ENCODE data around the gene GPX2.

GPX2 gene

GRCh38 chr14:64942531-64943111, at the start of gene GPX2:
TSS of gene GPX2 (minus strand) at chr14:64942745. CDS start at chr14:64942726, 19 bp downstream.
- DNase-seq (ENCODE audit: low read depth), result no peak

GRCh38 chr14:64990939-64991338, 48.4 kb upstream of the GPX2 start:
- DNase-seq (ENCODE audit: low read depth), result no peak

- DNase-seq (ENCODE audit: low read depth), result no peak
Measured at GRCh38 chr14:64990296-64990695, 47.8 kb upstream of the GPX2 start.

GRCh38 chr14:64987438-64987767, 44.9 kb upstream of the GPX2 start:
- no peak for DNase-seq (ENCODE audit: low read depth)

- peak; percentile 89 for DNase-seq (ENCODE audit: low read depth)
Measured at GRCh38 chr14:64986648-64987437, 44.3 kb upstream of the GPX2 start, which contains the start of gene FNTB. TSS of gene FNTB (plus strand) at chr14:64986895. CDS start at chr14:64986954, 59 bp downstream.

- peak; percentile 15 for DNase-seq (ENCODE audit: low read depth)
Measured at GRCh38 chr14:64983439-64984310, 41.1 kb upstream of the GPX2 start.

- no peak for DNase-seq (ENCODE audit: low read depth)
Measured at GRCh38 chr14:64979336-64980074, 37.0 kb upstream of the GPX2 start.

GRCh38 chr14:64974563-64974962, 32.0 kb upstream of the GPX2 start:
- no peak for DNase-seq (ENCODE audit: low read depth)

- no peak for DNase-seq (ENCODE audit: low read depth)
Measured at GRCh38 chr14:64973826-64974225, 31.3 kb upstream of the GPX2 start.

- DNase-seq (ENCODE audit: low read depth), result no peak
Measured at GRCh38 chr14:64973026-64973442, 30.5 kb upstream of the GPX2 start.

GRCh38 chr14:64971943-64972791, 29.6 kb upstream of the GPX2 start, which contains the start of gene RAB15:
TSS of gene RAB15 (minus strand) at chr14:64972336. CDS start at chr14:64972076, 260 bp downstream.
- peak; percentile 22 for DNase-seq (ENCODE audit: low read depth)

GRCh38 chr14:64971491-64971942, 29.0 kb upstream of the GPX2 start:
- DNase-seq (ENCODE audit: low read depth), result no peak

- no peak for DNase-seq (ENCODE audit: low read depth)
Measured at GRCh38 chr14:64970776-64971477, 28.4 kb upstream of the GPX2 start.

GRCh38 chr14:64970041-64970440, 27.5 kb upstream of the GPX2 start:
- no peak for DNase-seq (ENCODE audit: low read depth)

- DNase-seq (ENCODE audit: low read depth), result no peak
Measured at GRCh38 chr14:64968651-64969050, 26.1 kb upstream of the GPX2 start.

GRCh38 chr14:64968167-64968566, 25.6 kb upstream of the GPX2 start:
- DNase-seq (ENCODE audit: low read depth), result no peak

- no peak for DNase-seq (ENCODE audit: low read depth)
Measured at GRCh38 chr14:64966976-64967375, 24.4 kb upstream of the GPX2 start.

GRCh38 chr14:64965356-64966000, 22.9 kb upstream of the GPX2 start:
- DNase-seq (ENCODE audit: low read depth), result no peak

- DNase-seq (ENCODE audit: low read depth), result no peak
Measured at GRCh38 chr14:64963611-64964010, 21.1 kb upstream of the GPX2 start.
